ENCODE measurements around the gene TMEM169.

Gene TMEM169

DNA sequence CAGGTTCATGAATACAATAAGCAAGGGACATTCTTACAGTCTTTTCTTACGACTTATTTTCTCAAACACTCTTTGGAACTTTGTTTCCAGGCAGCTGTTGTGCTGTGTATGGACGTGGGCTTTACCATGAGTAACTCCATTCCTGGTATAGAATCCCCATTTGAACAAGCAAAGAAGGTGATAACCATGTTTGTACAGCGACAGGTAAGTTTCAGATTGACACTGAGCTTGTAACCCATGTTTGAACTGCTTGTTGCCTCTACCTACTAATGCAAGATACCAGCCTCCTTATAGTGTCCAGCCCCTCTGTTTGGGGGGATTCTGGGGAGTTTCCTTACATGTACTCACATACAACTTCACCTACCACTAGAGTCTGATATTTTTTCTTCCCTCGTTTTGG is 31.2 kb downstream of the TMEM169 start:
- no peak overlapping the region for H3K4me3 ChIP-seq (ENCODE audit: low read depth, low read length)
- TF ChIP-seq MYC (IDR thresholded peaks at IDR 0.05; ENCODE audit: low read depth, low read length) (no peak), CTCF (IDR thresholded peaks at IDR 0.05; ENCODE audit: low read depth, low read length) (no peak), POLR2A (IDR thresholded peaks at IDR 0.05; ENCODE audit: extremely low read depth, insufficient read length) (no peak)
- TF ChIP-seq, protein P1, sequence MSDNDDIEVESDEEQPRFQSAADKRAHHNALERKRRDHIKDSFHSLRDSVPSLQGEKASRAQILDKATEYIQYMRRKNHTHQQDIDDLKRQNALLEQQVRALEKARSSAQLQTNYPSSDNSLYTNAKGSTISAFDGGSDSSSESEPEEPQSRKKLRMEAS (IDR thresholded peaks at IDR 0.05; ENCODE audit: low read depth, low read length) = no peak
- no peak for DNase-seq (ENCODE audit: low read depth)

- DNase-seq (ENCODE audit: low read depth) = no peak
- H3K4me3 ChIP-seq (ENCODE audit: low read depth, low read length) = no peak overlapping the region
- no peak for TF ChIP-seq POLR2A (IDR thresholded peaks at IDR 0.05; ENCODE audit: extremely low read depth, insufficient read length)
- no peak for TF ChIP-seq MYC (IDR thresholded peaks at IDR 0.05; ENCODE audit: low read depth, low read length)
- TF ChIP-seq, protein P1 (IDR thresholded peaks at IDR 0.05; ENCODE audit: low read depth, low read length) = no peak
- TF ChIP-seq CTCF (IDR thresholded peaks at IDR 0.05; ENCODE audit: low read depth, low read length) = no peak
Measured at GRCh38 chr2:216113572-216113971, 31.9 kb downstream of the TMEM169 start.

DNA sequence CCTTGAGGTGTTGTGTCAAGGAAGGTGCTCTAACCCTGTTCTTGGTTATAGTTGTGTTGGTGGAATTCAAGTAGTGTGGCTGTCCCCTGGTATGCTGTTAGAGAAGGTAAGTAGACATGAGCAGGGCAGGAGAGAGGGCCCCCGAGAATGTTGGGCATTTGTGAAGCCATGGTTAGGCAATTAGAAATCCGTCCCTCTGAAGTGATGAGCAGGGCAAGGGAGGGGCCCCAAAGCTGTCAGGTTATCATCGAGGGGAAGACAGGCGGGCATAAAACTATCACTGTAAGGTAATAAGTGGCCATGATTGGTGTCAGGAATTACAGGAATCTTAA is 32.6 kb downstream of the TMEM169 start:
- peak overlapping the region; percentile 18 for H3K4me3 ChIP-seq (ENCODE audit: low read depth, low read length)
- TF ChIP-seq CTCF (IDR thresholded peaks at IDR 0.05; ENCODE audit: low read depth, low read length) (no peak), POLR2A (IDR thresholded peaks at IDR 0.05; ENCODE audit: extremely low read depth, insufficient read length) (no peak), MYC (IDR thresholded peaks at IDR 0.05; ENCODE audit: low read depth, low read length) (no peak)
- TF ChIP-seq, protein P1 (IDR thresholded peaks at IDR 0.05; ENCODE audit: low read depth, low read length) = no peak
- DNase-seq (ENCODE audit: low read depth) = no peak

- DNase-seq (ENCODE audit: low read depth) = peak; percentile 98
- TF ChIP-seq CTCF (IDR thresholded peaks at IDR 0.05; ENCODE audit: low read depth, low read length) = peak; percentile 81
- TF ChIP-seq, protein P1 (IDR thresholded peaks at IDR 0.05; ENCODE audit: low read depth, low read length) = peak; percentile 75
- peak; percentile 54; the same call in 1 of the 2 replicates for TF ChIP-seq MYC (IDR thresholded peaks at IDR 0.05; ENCODE audit: low read depth, low read length)
- TF ChIP-seq POLR2A (IDR thresholded peaks at IDR 0.05; ENCODE audit: extremely low read depth, insufficient read length) = peak; percentile 37
- peak overlapping the region; percentile 76 for H3K4me3 ChIP-seq (ENCODE audit: low read depth, low read length)
Measured at GRCh38 chr2:216114714-216115531, 33.2 kb downstream of the TMEM169 start.

DNA sequence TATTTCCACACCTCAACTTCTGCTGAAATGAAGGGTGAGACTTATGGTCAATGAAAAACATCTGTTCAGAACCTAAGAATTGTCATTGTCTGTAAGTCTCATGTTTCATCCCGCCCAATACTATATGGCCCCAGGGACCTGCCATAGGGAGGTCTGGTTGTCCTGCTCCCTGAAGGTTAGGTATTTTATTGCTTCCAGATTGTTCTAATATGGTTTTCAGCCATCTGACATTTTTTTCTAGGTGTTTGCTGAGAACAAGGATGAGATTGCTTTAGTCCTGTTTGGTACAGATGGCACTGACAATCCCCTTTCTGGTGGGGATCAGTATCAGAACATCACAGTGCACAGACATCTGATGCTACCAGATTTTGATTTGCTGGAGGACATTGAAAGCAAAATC is 34.7 kb downstream of the TMEM169 start:
- no peak for DNase-seq (ENCODE audit: low read depth)

More for the DNA sequence above, 34.7 kb downstream of the TMEM169 start:
- no peak overlapping the region for H3K4me3 ChIP-seq (ENCODE audit: low read depth, low read length)
- TF ChIP-seq, protein P1 (IDR thresholded peaks at IDR 0.05; ENCODE audit: low read depth, low read length) = no peak
- TF ChIP-seq POLR2A (IDR thresholded peaks at IDR 0.05; ENCODE audit: extremely low read depth, insufficient read length) = no peak
- no peak for TF ChIP-seq CTCF (IDR thresholded peaks at IDR 0.05; ENCODE audit: low read depth, low read length)
- no peak for TF ChIP-seq MYC (IDR thresholded peaks at IDR 0.05; ENCODE audit: low read depth, low read length)
